NCI-H82 (cell line): ENCODE measurements around the gene ATOX1.
"Not testable (repeated sequence)": the region's sequence is repeated elsewhere in the genome, so short reads cannot be mapped to it uniquely, and the experiment has no call there.

Source experiments
- DNase-seq: peaks from one replicate; lab custom pipeline; 2025; lab: John Stamatoyannopoulos, UW

ATOX1 gene

GRCh38 chr5:151758430-151759241 is at the start of gene ATOX1:
Gene ATOX1, minus strand, starts transcription at chr5:151758631. Its CDS starts 80 bp downstream, at chr5:151758551.
- DNase-seq = peak; percentile 92

GRCh38 chr5:151805414-151806223 is 47.2 kb upstream of the ATOX1 start:
- no peak for DNase-seq

- no peak for DNase-seq
Observed at GRCh38 chr5:151800532-151800931, 42.1 kb upstream of the ATOX1 start.

GRCh38 chr5:151799407-151799806 is 41.0 kb upstream of the ATOX1 start:
- no peak for DNase-seq

GRCh38 chr5:151798674-151799073 is 40.2 kb upstream of the ATOX1 start:
- no peak for DNase-seq

GRCh38 chr5:151795426-151795825 is 37.0 kb upstream of the ATOX1 start:
- no peak for DNase-seq

- DNase-seq = no peak
Observed at GRCh38 chr5:151793358-151793757, 34.9 kb upstream of the ATOX1 start.

GRCh38 chr5:151787817-151788216 is 29.4 kb upstream of the ATOX1 start:
- no peak for DNase-seq

GRCh38 chr5:151786468-151786867 is 28.0 kb upstream of the ATOX1 start:
- no peak for DNase-seq

GRCh38 chr5:151784141-151784540 is 25.7 kb upstream of the ATOX1 start:
- no peak for DNase-seq

GRCh38 chr5:151783664-151784063 is 25.2 kb upstream of the ATOX1 start:
- not testable (repeated sequence) for DNase-seq

- DNase-seq = no peak
Observed at GRCh38 chr5:151781201-151781600, 22.8 kb upstream of the ATOX1 start.

GRCh38 chr5:151780348-151780747 is 21.9 kb upstream of the ATOX1 start:
- DNase-seq = no peak

- DNase-seq = no peak
Observed at GRCh38 chr5:151779531-151780125, 21.2 kb upstream of the ATOX1 start.

GRCh38 chr5:151775025-151775606 is 16.7 kb upstream of the ATOX1 start:
- peak; percentile 77 for DNase-seq

GRCh38 chr5:151773951-151774350 is 15.5 kb upstream of the ATOX1 start:
- DNase-seq = no peak

GRCh38 chr5:151772846-151773561 is 14.6 kb upstream of the ATOX1 start:
- peak; percentile 43 for DNase-seq

GRCh38 chr5:151772029-151772845 is 13.8 kb upstream of the ATOX1 start:
- peak; percentile 43 for DNase-seq

GRCh38 chr5:151771259-151772028 is 13.0 kb upstream of the ATOX1 start, which contains the start of gene G3BP1:
Gene G3BP1, plus strand, starts transcription at chr5:151771954. Its CDS starts 14,667 bp downstream, at chr5:151786621.
- peak; percentile 100 for DNase-seq
